HG03159 (cell line): ENCODE results near the gene SEPTIN2.
"Not testable (repeated sequence)": the region's sequence is repeated elsewhere in the genome, so short reads cannot be mapped to it uniquely, and the experiment has no call there.

Source experiments
- ATAC-seq: cut with Tn5 transposase; IDR thresholded peaks from one replicate; pipeline ENCODE4 v1.9.1; 2021; ENCODE audit warnings: mild to moderate bottlenecking, moderate library complexity; ENCODE audit not compliant: unreplicated experiment

Gene SEPTIN2

GRCh38 chr2:241315879-241316631 lies at the start of gene SEPTIN2:
TSS of gene SEPTIN2 (plus strand) at chr2:241315925. CDS start at chr2:241324233, 8,308 bp downstream.
- peak; percentile 37 for ATAC-seq

DNA sequence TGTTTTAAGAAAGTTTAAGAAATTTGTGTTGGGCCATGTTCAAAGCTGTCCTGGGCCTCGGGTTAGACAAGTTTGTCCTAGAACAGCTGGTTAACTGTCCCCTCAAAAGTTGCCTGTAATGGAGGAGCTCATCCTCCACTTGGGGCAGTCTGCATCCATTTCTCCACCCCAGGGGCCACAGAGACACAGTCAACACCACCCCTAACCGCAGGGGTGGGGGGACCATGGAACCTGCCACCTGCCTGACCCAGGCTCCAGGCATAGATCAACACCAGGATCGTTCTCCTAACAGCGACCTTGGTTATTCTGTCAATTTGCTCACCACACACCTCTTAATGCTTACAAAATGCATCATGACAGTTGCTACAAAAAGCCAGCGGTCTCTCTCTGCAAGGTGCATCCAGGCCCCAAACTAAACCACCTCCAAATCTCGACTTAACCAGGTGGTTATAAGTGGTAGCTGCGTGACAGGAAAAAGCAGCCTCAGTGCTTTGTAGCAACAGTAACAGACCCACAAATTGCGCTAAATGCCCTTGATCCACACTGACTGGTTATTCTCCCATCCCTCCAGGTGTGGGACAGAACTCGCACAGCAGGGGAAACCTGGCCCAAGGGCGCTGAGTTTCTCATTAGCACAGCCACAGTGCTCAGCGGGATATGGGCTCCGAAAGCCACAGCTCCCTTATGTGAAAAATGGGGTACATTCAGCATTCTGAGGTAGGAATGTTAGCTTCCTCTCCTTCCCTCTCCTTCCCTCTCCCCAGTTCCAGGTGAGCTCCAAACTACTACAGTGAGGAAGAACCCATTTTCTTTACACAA lies 48.3 kb upstream of the SEPTIN2 start:
- ATAC-seq: no peak

DNA sequence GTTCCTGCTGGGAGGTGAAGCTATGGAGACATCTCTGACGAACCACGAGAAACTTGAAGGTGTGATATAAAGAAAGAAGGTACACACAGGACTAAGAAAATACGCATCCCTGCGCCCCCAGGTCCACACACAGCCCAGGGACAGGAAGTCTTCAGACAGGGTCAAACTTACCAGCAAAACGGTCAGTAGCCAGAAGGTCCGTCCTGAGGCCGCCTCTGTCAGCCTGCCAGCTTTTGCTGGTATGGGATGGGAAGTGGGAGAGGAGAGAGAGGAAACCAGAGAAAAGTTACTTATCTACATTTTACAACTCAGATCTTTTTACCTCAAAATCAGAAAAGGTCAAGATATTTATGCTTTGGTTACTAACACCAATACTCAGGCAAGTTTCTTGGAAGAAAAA lies 47.4 kb upstream of the SEPTIN2 start:
- no peak for ATAC-seq

DNA sequence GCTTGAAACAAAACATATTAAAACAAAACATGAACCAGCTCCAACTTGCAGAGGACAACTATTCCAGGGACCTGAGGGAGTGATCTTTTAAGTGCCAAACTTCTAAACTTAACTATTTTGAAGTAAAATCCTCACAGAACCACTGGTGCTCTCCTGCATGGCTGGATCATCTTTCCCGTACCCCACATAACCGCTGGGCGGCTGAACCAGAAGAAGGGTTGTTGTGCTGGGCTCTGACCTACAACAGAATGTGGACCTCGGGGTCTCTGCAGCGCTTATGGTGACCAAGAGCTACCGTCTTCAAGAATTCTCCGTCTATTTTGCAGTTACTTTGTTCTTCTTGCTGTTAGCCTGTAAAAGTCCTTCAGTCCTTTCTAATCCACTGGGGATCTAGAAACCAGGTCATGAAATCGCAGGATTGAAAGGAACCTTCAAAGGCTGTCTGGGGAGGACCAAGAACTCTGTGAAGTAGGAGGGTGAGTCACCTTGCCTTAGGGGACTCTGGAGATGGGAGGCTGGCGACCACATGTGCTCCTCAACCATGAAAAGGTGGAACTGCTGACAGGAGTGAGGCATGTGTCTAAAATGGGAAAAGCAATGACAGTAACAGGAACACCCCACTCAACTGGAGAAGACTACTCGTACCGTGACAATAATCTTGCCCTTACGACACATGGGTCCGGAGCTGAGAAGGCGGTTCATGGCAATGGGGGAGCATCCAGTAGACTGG lies 46.8 kb upstream of the SEPTIN2 start:
- ATAC-seq: no peak

DNA sequence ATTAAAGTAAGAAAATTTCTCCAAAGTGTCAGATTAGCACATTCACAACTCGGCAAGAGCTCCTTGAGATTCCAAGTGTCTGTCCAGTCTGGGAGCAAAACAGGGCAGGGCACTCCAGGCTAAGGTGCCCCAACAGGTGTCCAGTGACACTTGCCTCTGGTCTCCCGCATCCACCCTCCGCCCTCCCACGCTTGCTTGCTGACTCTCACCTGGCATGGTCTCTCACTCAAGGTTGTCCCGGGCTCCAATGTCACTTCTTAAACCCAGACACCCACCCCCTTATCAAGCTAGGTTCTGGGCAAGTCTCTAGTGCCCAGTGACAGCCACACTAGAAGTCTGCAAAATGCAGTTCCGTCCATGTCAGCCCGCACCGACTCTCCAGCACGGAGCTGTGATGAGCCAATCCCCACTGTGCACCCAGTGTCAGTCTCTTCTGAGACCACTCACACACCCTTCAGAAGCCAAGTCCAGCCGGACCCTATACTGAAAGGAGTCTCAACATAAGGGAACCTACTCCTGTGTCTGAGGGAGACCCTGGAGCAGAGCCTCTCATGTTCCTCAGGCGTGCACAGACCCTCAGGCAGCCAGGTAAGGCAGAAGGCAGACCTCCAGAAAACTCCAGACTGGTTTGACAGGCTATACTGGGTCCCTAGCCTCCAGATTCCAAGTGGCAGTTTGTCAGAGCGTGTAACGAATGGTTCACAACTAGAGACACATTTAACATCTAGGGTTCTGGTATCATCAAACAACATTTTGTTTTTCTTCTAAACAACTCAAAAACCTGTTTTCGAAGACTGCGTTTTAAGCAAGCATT lies 45.8 kb upstream of the SEPTIN2 start:
- ATAC-seq: no peak

DNA sequence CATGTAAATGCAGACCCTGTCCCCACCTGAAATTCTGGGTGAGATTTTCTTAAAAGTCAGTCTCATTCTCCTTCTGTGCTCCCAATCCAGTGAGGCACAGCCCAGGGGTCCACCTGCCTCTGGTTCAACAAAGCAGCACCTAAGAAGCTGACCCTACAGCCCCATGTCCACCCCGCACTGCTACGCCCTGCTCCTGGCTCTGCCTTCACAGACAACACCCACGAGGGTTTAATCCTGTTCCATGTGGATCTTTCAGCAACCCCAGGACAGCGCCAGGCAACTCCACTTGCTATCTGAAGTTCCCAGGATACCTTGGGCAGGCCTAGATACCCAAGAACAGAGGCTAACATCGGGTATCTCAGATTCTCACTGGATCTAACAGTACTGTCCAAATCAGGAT lies 45.2 kb upstream of the SEPTIN2 start:
- no peak for ATAC-seq

- peak; percentile 40 for ATAC-seq
Measured at GRCh38 chr2:241271706-241272302, 43.9 kb upstream of the SEPTIN2 start.

- ATAC-seq: peak; percentile 35
Measured at GRCh38 chr2:241272303-241273209, 43.2 kb upstream of the SEPTIN2 start.

- no peak for ATAC-seq
Measured at GRCh38 chr2:241273210-241274020, 42.3 kb upstream of the SEPTIN2 start.

DNA sequence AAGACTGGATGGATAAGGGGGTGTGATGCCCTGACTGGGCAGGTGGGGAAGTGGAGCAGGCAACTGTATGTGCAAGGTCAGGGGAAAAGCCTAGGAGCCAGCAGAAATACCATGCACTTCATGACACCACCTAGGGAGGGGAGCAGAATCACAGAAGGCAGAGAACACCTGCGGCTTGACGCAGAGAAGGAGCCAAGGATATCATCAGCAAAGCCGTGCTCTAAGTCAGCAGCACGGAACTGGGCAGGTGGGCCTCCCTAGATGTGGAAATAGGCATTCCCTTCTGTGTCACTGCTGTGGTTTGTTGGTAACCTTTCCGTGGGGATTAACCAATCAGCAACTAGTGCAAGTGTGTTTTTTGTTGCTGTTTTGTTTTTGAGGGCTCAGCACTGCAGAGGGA lies 41.6 kb upstream of the SEPTIN2 start:
- no peak for ATAC-seq

GRCh38 chr2:241275504-241275903 lies 40.2 kb upstream of the SEPTIN2 start:
- ATAC-seq: no peak

DNA sequence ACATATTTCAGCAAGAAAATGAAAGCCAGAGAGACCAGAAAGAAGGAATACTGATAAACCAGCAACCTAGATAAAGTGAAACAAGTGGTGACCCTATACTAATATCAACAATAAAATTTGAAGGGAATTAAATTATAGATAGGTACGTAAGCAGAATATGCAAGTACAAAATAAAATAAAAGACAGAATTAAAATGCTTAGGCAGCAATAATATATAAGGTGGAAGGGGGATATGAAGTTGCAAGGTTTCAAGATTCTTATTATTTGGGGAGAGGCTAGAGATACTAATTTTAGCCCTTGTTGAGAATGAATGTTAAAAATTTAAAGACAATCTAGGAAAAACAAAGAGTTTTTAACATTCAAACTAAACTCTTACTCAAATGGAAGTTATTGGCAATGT lies 39.8 kb upstream of the SEPTIN2 start:
- ATAC-seq: no peak

DNA sequence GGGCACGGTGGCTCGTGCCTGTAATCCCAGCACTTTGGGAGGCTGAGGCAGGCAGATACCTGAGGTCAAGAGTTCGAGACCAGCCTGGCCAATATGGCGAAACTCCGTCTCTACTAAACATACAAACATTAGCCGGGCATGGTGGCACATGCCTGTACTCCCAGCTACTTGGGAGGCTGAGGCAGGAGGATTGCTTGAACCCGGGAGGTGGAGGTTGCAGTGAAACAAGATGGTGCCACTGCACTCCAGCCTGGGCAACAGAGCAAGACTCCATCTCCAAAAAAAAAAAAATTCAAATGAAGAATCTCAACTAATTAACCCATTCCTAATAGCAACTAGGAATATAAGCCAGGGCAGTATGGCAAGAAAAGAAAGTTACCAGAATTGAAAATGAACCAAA lies 37.4 kb upstream of the SEPTIN2 start:
- ATAC-seq: not testable (repeated sequence)

GRCh38 chr2:241279413-241279812 lies 36.3 kb upstream of the SEPTIN2 start:
- no peak for ATAC-seq

DNA sequence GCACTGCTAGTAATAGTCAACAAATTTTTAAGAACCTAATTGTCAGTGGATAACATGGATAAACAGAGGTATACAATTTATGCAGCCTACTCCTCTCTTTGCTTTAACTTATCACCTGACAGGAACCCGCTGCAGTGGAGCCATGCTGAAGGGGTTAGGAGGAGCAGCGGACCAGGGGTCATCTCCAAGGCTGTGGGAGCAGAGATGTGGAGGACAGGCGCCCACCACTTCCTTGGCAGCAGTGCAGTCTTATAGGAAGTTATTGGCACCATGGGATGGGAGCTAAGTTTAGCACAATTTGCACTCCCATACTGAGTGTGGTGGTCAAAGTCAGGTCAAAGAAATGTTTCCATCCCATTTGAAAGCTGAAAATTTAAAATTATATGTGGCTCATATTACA lies 35.9 kb upstream of the SEPTIN2 start:
- ATAC-seq: no peak

- no peak for ATAC-seq
Measured at GRCh38 chr2:241280291-241280690, 35.4 kb upstream of the SEPTIN2 start.

- no peak for ATAC-seq
Measured at GRCh38 chr2:241282555-241282954, 33.2 kb upstream of the SEPTIN2 start.

DNA sequence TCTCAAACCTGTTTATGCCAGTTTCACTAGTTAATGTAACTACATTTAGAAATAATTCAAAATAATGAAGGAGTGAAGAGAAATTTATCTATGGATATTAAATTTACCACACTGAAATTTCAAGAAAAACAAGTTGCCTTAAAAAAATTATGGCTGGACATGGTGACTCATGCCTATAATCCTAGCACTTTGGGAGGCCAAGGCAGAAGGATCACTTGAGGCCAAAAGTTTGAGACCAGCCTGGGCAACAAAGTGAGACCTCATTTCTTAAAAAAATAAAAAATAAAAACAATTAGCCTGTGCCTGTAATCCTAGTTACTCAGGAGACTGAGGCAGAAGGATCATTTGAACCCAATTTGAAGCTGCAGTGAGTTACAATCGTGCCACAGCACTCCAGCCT lies 30.1 kb upstream of the SEPTIN2 start:
- no peak for ATAC-seq
